ENCODE results near the gene SAP130. TPM values are rescaled to one million over a fixed set of nuclear protein-coding genes. Genes with fewer than 3 reads are reported as not detected.

The SAP130 gene
- total RNA-seq, 4 donors from 2014 or later, result 14.7 to 19.9 (median 18.2) TPM

DNA sequence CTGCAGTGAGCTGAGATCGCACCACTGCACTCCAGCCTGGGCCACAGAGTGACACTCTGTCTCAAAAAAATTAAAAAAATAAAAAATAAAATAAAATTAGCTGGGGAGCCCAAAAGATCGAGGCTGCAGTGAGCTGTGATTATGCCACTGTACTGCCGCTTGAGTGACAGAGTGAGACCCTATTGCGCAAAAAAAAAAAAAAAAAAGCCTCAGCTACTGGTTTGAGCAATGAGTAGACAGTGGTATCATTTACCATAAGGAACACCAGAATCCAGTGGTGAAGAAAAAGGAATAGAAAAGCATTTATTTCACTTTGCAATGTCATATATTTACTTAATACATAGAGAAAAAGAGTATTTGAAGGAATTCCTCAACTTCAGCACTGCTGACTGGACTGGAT lies 3.0 kb downstream of the SAP130 start:
- 88% methylated on average over 4 of the region's 4 CpGs for WGBS
- DNase-seq (ENCODE audit: low spot score in 2 of 2), result no peak
- Histone ChIP-seq H3K4me3 (no peak overlapping the region), H3K4me1 (peaks cover 21% of the 10 kb centered on the region), H3K27me3 (no peaks in the 10 kb centered on the region), H3K27ac (no peak overlapping the region), H3K36me3 (peaks cover 3% of the 10 kb centered on the region), H3K9me3 (no peaks in the 10 kb centered on the region)
- TF ChIP-seq POLR2AphosphoS5 (IDR thresholded peaks at IDR 0.05) (no peak), POLR2A (IDR thresholded peaks at IDR 0.05) (no peak), EP300 (IDR thresholded peaks at IDR 0.05) (no peak)
- TF ChIP-seq, protein P1, sequence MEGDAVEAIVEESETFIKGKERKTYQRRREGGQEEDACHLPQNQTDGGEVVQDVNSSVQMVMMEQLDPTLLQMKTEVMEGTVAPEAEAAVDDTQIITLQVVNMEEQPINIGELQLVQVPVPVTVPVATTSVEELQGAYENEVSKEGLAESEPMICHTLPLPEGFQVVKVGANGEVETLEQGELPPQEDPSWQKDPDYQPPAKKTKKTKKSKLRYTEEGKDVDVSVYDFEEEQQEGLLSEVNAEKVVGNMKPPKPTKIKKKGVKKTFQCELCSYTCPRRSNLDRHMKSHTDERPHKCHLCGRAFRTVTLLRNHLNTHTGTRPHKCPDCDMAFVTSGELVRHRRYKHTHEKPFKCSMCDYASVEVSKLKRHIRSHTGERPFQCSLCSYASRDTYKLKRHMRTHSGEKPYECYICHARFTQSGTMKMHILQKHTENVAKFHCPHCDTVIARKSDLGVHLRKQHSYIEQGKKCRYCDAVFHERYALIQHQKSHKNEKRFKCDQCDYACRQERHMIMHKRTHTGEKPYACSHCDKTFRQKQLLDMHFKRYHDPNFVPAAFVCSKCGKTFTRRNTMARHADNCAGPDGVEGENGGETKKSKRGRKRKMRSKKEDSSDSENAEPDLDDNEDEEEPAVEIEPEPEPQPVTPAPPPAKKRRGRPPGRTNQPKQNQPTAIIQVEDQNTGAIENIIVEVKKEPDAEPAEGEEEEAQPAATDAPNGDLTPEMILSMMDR (IDR thresholded peaks at IDR 0.05), result no peak

DNA sequence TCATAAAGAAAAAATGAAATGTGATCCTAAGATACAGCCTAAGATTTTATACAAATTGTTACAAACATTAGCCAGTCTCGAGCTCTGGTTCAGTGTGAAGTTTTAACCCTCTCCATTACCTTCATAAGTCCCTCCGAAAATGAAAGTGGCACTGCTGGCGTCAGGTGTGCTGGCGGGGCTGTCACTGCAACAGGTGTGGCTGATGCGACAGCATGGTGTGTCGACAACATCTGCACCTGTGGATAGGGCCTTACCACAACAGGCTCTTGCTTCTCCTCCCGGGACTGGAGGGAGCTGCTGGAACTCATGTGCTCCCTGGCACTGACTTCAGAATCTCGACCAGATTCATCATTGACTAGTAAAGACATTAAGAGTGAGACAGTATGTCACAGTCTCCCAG lies 10.3 kb downstream of the SAP130 start:
- Histone ChIP-seq H3K36me3 (peaks cover 64% of the 10 kb centered on the region), H3K4me3 (no peak overlapping the region), H3K27ac (no peak overlapping the region), H3K9me3 (no peaks in the 10 kb centered on the region), H3K27me3 (no peaks in the 10 kb centered on the region), H3K4me1 (no peaks in the 10 kb centered on the region)
- DNase-seq (ENCODE audit: low spot score in 2 of 2), result no peak
- WGBS, result 88% methylated on average over 7 of the region's 8 CpGs
- TF ChIP-seq POLR2AphosphoS5 (IDR thresholded peaks at IDR 0.05) (no peak), POLR2A (IDR thresholded peaks at IDR 0.05) (no peak), EP300 (IDR thresholded peaks at IDR 0.05) (no peak)
- TF ChIP-seq, protein P1 (IDR thresholded peaks at IDR 0.05), result no peak

- H3K9me3 ChIP-seq, result no peaks in the 10 kb centered on the region
- no peak overlapping the region for H3K4me3 ChIP-seq
- TF ChIP-seq POLR2A (IDR thresholded peaks at IDR 0.05) (no peak), POLR2AphosphoS5 (IDR thresholded peaks at IDR 0.05) (no peak), EP300 (IDR thresholded peaks at IDR 0.05) (no peak)
- TF ChIP-seq, protein P1 (IDR thresholded peaks at IDR 0.05), result no peak
- no peaks in the 10 kb centered on the region for H3K27me3 ChIP-seq
- no peaks in the 10 kb centered on the region for H3K4me1 ChIP-seq
- 94% methylated on average over 2 of the region's 2 CpGs for WGBS
- H3K27ac ChIP-seq, result no peak overlapping the region
- no peak for DNase-seq (ENCODE audit: low spot score in 2 of 2)
- peaks cover 73% of the 10 kb centered on the region for H3K36me3 ChIP-seq
Measured at GRCh38 chr2:128016620-128017019, 11.2 kb downstream of the SAP130 start.

- H3K27ac ChIP-seq, result no peak overlapping the region
- H3K4me3 ChIP-seq, result no peak overlapping the region
- 82% methylated on average over 3 of the region's 3 CpGs for whole genome bisulfite sequencing
- no peaks in the 10 kb centered on the region for H3K4me1 ChIP-seq
- no peaks in the 10 kb centered on the region for H3K9me3 ChIP-seq
- no peak for DNase-seq (ENCODE audit: low spot score in 2 of 2)
- no peaks in the 10 kb centered on the region for H3K27me3 ChIP-seq
- TF ChIP-seq POLR2AphosphoS5 (IDR thresholded peaks at IDR 0.05), result no peak
- no peak for TF ChIP-seq EP300 (IDR thresholded peaks at IDR 0.05)
- TF ChIP-seq, protein P1 (IDR thresholded peaks at IDR 0.05), result no peak
- TF ChIP-seq POLR2A (IDR thresholded peaks at IDR 0.05), result no peak
- H3K36me3 ChIP-seq, result peaks cover 100% of the 10 kb centered on the region
Measured at GRCh38 chr2:128012698-128013097, 15.2 kb downstream of the SAP130 start.

GRCh38 chr2:128008074-128008672 lies 19.7 kb downstream of the SAP130 start:
- Histone ChIP-seq H3K4me3 (no peak overlapping the region), H3K4me1 (no peaks in the 10 kb centered on the region), H3K27me3 (no peaks in the 10 kb centered on the region), H3K9me3 (no peaks in the 10 kb centered on the region), H3K36me3 (peaks cover 93% of the 10 kb centered on the region), H3K27ac (no peak overlapping the region)
- TF ChIP-seq POLR2AphosphoS5 (IDR thresholded peaks at IDR 0.05), result no peak
- TF ChIP-seq, protein P1 (IDR thresholded peaks at IDR 0.05), result no peak
- TF ChIP-seq EP300 (IDR thresholded peaks at IDR 0.05), result no peak
- TF ChIP-seq POLR2A (IDR thresholded peaks at IDR 0.05), result no peak
- DNase-seq (ENCODE audit: low spot score in 2 of 2), result no peak
- 96% methylated on average over 6 of the region's 6 CpGs for WGBS

Measured in suprapubic skin (tissue), 4 donors.